DMS 273 (cell line): ENCODE data around the gene TEX38.

ENCODE experiments used
- DNase-seq: peaks from one replicate; lab custom pipeline; 2025; ENCODE audit not compliant: unreplicated experiment; lab: John Stamatoyannopoulos, UW

Gene TEX38

GRCh38 chr1:46721204-46721603 is 49.5 kb downstream of the TEX38 start:
- no peak for DNase-seq

- DNase-seq = no peak
These were observed 50.1 kb downstream of the TEX38 start for GRCh38 chr1:46721686-46722205.
